ENCODE data around the gene ZNF491.

- no peak for TF ChIP-seq EZH2 (IDR thresholded peaks at IDR 0.05; ENCODE audit: insufficient read depth, low read length)
- no peak for TF ChIP-seq CTCF (IDR thresholded peaks at IDR 0.05; ENCODE audit: insufficient read depth, low read depth, low read length)
Observed at GRCh38 chr19:11787536-11787935, 10.8 kb upstream of the ZNF491 start.
